HG03571 (cell line): Measurements from ENCODE around the gene C19orf73.
"Not testable (repeated sequence)": the region's sequence is repeated elsewhere in the genome, so short reads cannot be mapped to it uniquely, and the experiment has no call there.

Experiments
- ATAC-seq: cut with Tn5 transposase; IDR thresholded peaks from one replicate; pipeline ENCODE4 v1.9.1; 2021; ENCODE audit not compliant: unreplicated experiment

Gene C19orf73

GRCh38 chr19:49103331-49104085, 15.4 kb downstream of the C19orf73 start:
- ATAC-seq: no peak

- no peak for ATAC-seq
These were observed 16.6 kb downstream of the C19orf73 start for GRCh38 chr19:49102303-49102702.

DNA sequence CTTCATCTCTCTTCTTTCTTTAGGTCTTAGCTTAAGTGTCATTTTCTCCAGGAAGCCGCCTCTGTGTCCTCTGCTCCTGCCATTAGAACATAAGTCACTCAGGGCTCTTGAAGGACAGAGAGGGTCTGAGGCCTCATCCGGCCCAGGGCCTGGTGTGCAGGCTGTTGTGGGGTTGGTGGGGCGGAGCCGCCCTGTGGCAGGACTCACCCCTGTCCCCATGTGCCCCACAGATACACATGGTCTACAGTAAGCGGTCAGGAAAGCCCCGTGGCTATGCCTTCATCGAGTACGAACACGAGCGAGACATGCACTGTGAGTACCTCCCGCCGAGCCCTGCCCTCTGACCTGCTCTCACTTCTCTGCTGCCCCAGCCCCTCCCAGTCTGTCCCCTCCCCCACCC, 17.8 kb downstream of the C19orf73 start:
- ATAC-seq: no peak

DNA sequence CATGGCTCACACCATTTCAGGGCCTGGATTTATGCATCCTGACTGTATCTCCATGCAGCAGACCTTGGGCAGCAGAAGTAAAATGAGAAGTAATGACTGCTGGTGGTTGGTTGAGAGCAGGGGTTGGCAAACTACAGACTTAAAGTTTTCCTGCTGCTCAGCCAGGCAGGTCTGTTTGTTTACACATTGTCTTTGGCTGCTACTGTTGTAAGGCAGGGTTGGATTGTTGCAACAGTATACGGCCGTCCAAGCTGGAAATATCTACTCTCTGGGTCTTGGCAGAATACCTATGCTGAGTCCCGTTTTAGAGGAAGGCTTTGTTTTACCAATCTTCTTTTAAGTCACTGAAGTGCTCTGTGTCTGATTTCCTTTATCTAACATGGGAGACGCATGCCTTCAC, 20.1 kb downstream of the C19orf73 start:
- no peak for ATAC-seq

DNA sequence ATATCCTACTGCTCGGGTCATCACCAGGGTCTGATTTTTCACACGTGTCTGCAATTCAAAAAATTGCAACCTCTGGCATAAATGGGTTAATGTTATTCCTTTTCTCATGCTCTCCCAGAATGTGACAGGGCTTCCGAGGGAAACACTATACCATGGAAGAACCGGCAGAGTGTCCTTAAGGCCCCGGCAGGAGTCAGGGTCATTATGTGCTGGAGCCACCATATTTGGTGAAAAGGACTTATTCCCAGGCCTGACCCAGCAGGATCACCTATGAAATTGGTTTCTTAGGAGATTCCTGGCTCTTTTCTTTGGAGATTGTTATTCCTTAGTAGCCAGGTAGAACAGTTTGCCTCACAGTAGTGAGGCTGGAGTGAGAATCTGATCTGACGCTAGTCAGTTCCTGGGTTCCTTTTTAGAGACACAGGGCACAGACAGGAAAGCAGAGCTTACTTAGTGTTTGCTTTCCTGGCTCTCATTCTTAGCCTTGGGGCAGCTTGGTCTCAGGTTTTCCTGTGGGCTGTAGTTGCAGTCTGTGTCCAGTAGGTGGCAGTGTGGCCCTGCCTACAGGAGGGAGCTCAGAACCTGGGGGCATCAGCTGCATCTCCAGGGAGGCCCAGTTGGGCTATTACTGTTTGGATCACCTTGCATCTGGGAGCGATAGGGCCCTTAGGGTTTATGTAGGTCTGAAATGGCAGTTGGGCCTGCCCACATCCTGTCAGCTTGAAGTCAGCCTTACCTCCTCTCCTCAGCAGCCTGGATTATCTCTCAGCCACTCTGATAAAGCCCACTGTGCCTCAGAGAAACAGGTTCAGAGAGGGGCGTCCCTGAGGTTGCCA, 21.3 kb downstream of the C19orf73 start:
- ATAC-seq: no peak

DNA sequence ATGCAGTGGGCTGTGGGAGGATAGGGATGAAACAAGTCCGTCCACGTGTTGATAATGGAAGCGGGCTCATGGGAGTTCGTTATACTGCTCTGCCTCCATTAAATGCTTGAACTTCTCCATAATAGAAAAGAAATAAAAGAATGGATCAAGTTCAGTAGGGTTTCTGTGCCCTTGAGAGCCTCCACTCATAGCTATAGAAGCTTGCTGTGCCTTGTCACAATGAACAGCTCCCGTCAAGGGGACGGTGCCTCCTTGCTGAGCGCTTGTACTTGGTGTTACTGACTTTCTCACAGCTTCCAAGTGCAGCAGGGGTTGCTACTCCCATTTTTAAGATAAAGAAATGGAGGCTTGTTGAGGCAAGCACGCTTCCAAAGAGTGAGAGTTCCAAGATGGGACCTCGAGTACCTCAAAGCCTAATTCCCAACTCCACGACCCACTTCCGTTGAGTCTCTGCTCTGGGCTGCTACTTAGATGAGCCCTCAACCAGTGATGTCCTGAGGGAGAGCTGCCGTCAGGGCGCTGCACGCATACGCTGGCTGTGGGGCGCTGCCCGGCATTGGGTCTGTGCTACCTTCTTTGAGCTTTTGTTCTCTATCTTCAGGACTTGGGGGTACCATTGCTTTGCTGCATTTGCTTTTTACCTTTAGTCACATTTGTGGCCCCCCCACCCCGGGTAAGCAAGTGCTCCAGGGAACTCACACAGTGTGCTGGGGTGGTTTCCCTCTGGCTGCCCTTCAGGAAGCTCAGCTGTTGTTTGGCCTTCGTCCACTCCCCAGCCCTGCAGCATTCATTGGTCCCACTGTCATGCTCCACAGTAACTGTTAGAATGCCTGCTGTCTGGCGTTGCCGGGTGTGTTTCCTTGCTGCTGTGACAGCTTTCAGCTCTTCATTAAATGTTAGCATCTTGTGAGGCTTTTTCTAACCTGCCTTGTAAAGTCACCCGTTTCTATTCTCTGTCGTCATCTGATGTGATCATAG, 24.1 kb downstream of the C19orf73 start:
- no peak for ATAC-seq

DNA sequence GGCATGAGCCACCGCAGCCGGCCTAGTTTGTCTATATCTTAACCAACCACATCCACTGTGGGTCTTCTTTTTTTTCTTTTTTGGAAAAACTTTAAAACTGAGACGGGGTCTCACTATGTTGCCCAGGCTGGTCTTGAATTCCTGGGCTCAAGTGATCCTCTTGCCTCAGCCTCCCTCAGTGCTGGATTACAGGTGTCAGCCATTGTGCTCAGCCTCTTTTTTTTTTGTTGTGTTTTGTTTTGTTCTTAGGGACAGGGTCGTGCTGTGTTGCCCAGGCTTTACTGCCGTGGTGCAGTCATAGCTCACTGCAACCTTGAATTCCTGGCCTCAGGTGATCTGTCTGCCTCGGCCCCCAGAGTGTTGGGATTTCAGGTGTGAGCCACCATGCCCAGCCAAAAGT, 26.3 kb downstream of the C19orf73 start:
- no peak for ATAC-seq

GRCh38 chr19:49091391-49092038, 27.4 kb downstream of the C19orf73 start:
- no peak for ATAC-seq

- ATAC-seq: no peak
These were observed 32.6 kb downstream of the C19orf73 start for GRCh38 chr19:49086296-49086695.

DNA sequence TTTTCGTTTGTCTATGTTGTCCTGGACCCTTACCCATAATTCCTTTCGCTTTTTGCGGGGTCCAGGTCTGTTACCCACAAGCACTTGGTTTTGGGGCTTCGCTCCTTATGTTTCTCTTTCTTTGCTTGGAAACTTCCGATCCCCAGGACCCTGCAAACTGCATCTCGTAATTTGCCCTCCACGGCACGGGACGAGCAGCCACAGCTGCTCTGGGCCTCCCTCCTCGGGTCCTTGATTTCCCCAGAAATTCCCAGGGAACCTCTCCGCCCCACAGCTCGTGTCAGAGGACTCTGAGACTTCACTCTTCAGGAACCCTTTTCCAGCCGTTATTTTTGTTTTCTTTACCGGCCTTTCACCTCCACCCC, 33.1 kb downstream of the C19orf73 start:
- no peak for ATAC-seq

GRCh38 chr19:49085020-49085867, 33.7 kb downstream of the C19orf73 start, which contains the start of gene SNRNP70:
Gene SNRNP70 (plus strand): TSS chr19:49085451. CDS start chr19:49086415, 964 bp downstream.
- peak; percentile 73 for ATAC-seq

DNA sequence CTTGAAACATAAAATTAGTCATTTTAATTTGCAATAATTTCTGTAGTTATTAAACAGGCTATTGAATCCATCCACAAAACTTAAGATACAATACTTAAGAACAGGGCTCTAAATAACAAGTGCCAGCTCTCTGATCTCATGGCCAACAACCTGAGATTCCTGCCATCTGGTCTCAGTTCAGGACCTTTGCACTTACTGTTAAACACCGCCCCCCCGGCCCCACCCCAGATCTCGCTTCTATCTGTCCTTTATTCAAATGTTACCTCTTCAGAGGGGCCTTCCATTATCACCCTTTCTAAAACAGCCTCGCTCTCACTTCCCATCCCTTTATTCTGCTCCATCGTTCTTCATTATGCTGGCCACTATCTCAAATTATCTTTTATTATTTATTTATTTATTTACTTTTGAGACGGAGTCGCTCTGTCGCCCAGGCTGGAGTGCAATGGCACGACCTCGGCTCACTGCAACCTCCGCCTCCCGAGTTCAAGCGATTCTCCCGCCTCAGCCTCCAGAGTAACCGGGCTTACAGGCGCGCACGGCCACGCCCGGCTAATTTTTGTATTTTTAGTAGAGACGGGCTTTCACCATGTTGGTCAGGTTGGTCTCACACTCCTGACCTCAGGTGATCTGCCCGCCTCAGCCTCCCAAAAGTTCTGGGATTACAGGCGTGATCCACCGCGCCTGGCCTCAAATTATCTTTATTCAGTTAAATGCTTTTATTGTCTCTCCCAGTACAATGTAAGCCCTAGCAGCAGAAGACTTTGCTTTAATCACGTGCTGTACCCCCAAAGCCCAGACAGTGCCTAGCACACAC, 34.5 kb downstream of the C19orf73 start:
- ATAC-seq: no peak

GRCh38 chr19:49081273-49081672, 37.7 kb downstream of the C19orf73 start:
- no peak for ATAC-seq

DNA sequence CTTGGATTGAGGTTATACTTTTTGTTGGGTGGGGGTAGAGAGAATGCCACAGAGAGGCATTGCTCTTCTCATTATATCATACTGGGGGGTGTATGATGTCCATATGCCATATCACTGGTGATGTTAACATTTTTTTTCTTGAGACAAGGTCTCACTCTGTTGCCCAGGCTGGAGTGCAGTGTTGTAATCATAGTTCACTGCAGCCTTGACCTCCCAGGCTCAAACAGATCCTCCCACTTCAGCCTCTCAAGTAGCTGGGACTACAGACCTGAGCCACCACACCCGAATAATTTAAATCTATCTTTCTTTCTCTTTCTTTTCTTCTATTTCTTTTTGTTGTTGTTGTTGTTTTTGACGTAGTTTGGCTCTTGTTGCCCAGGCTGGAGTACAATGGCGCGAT, 38.6 kb downstream of the C19orf73 start:
- ATAC-seq: no peak

DNA sequence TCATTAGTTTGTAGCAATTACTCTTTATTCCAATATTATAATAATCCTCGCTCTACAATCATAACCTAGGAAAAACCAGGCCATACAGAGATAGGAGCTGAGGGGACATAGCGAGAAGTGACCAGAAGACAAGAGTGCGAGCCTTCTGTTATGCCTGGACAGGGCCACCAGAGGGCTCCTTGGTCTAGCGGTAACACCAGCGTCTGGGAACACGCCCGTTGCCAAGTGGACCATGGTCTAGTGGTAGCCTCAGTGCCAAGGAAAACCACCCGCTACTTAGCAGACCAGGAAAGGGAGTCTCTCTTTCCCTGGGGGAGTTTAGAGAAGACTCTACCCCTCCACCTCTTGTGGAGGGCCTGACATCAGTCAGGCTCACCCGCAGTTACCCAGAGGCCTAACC, 44.1 kb downstream of the C19orf73 start:
- ATAC-seq: not testable (repeated sequence)

- ATAC-seq: no peak
These were observed 45.2 kb downstream of the C19orf73 start for GRCh38 chr19:49073514-49074378.

- ATAC-seq: no peak
These were observed 46.9 kb downstream of the C19orf73 start for GRCh38 chr19:49071860-49072547.
